K562 (cell line): ENCODE results near the gene PRKCQ. TPM values are rescaled to one million over a fixed set of nuclear protein-coding genes. Genes with fewer than 3 reads are reported as not detected.

Source experiments
- ARID1B ChIP-seq: fragments of 450-650 bp; IDR thresholded peaks from 2 replicates; pipeline ENCODE4 v1.6.1; 2016; ENCODE audit warnings: antibody characterized with exemption, mild to moderate bottlenecking, inconsistent platforms
- ARNT ChIP-seq, 2 experiments: fragments of 450-650 bp; IDR thresholded peaks; 2 replicates each; pipeline ENCODE4 v1.6.1; 2016; ENCODE audit warnings: mild to moderate bottlenecking in 1 of 2
- CTBP1 ChIP-seq: fragments of 450-650 bp; IDR thresholded peaks from 2 replicates; pipeline ENCODE4 v1.6.1; 2016; ENCODE audit warnings: borderline replicate concordance
- ETV5 ChIP-seq: sonication (generic); formaldehyde crosslinking; IDR thresholded peaks from 2 replicates; pipeline ENCODE4 v1.4.0; 2020; ENCODE audit warnings: low read depth, mild to moderate bottlenecking, missing genetic modification reagents
- HDAC1 ChIP-seq, 2 experiments: fragments of 450-650 bp; IDR thresholded peaks; 2 replicates each; pipeline ENCODE4 v1.6.1; 2016 to 2017; ENCODE audit warnings: inconsistent platforms in 1 of 2, mild to moderate bottlenecking in 1 of 2, moderate library complexity in 1 of 2
- JUN ChIP-seq, 2 experiments: sonication (generic) in 1 of 2; formaldehyde crosslinking in 1 of 2; IDR thresholded peaks; 2 replicates each; pipeline versions ENCODE4 v1.6.1 to v1.8.0; 2012 to 2022; ENCODE audit warnings: borderline replicate concordance in 2 of 2, mild to moderate bottlenecking in 2 of 2, improper control_type of control experiment in 1 of 2, low read depth in 1 of 2, low read length in 1 of 2, missing genetic modification reagents in 1 of 2
- NCOA2 ChIP-seq, 2 experiments: fragments of 450-650 bp; IDR thresholded peaks; 2 replicates each; pipeline ENCODE4 v1.6.1; 2018; ENCODE audit warnings: mild to moderate bottlenecking in 2 of 2, moderate library complexity in 1 of 2; ENCODE audit not compliant: partially characterized antibody in 2 of 2
- NELFE ChIP-seq: IDR thresholded peaks from 2 replicates; pipeline ENCODE4 v1.6.1; 2011; ENCODE audit warnings: mild to moderate bottlenecking; ENCODE audit not compliant: insufficient read depth, insufficient read length
- NFYB ChIP-seq: IDR thresholded peaks from 2 replicates; pipeline ENCODE4 v1.6.1; 2011; ENCODE audit warnings: mild to moderate bottlenecking, moderate library complexity; ENCODE audit not compliant: insufficient read length; ENCODE audit errors: extremely low read depth
- NR2C1 ChIP-seq, 2 experiments: fragments of 450-650 bp; IDR thresholded peaks; 2 replicates each; pipeline ENCODE4 v1.6.1; 2017; ENCODE audit warnings: mild to moderate bottlenecking in 2 of 2, antibody characterized with exemption in 1 of 2, inconsistent platforms in 1 of 2, missing compliant biosample characterization in 1 of 2, missing genetic modification characterization in 1 of 2
- PHB2 ChIP-seq: fragments of 450-650 bp; IDR thresholded peaks from 2 replicates; pipeline ENCODE4 v1.6.1; 2017; ENCODE audit warnings: low read depth
- RBM25 ChIP-seq: fragments of 200-400 bp; formaldehyde crosslinking; IDR thresholded peaks from 2 replicates; pipeline ENCODE4 v1.6.1; 2018; ENCODE audit warnings: low read length, low read depth, moderate library complexity; ENCODE audit not compliant: severe bottlenecking
- SMAD4 ChIP-seq: fragments of 250-450 bp; sonication (Bioruptor Pico); conservative IDR thresholded peaks from 2 replicates; pipeline ENCODE4 v1.8.0; 2021; ENCODE audit warnings: inconsistent platforms, mild to moderate bottlenecking, moderate library complexity
- ZNF431 ChIP-seq: sonication (generic); formaldehyde crosslinking; IDR thresholded peaks from 2 replicates; pipeline ENCODE4 v1.8.0; 2022; ENCODE audit warnings: mild to moderate bottlenecking, missing genetic modification reagents
- polyA plus RNA-seq, 8 experiments: library from polyadenylated mRNA; depleted of rRNA in 4 of 8; stranded (reverse) in 5 of 8; unstranded in 3 of 8; fragments of >200 nt; fragmentation: Nextera tagmentation in 2 of 8; fragmentation: Illumina TruSeq in 1 of 8; extraction: Ambion mirVana in 2 of 8; extraction: Trizol in 1 of 8; gene quantifications; 2 replicates each; pipeline versions ENCODE4 v1.2.1 to v1.2.3, GENCODE V29; 2011 to 2014; ENCODE audit warnings: inconsistent platforms in 1 of 8, missing spikeins in 1 of 8
- total RNA-seq, 7 experiments: library from RNA; depleted of rRNA in 6 of 7; stranded (reverse); fragments of >200 nt in 6 of 7; fragmentation: Illumina TruSeq in 2 of 7; extraction: Trizol in 2 of 7; gene quantifications; 2 replicates each; pipeline versions ENCODE4 v1.2.1 to v1.2.3, GENCODE V29; 2011 to 2021; ENCODE audit warnings: low replicate concordance in 1 of 7
- TF ChIP-seq, protein P1 (sequence below): sonication (generic); formaldehyde crosslinking; IDR thresholded peaks from 2 replicates; pipeline ENCODE4 v1.8.1; 2023; ENCODE audit warnings: missing genetic modification reagents, mild to moderate bottlenecking, borderline replicate concordance
- TF ChIP-seq, protein P2 (sequence below): fragments of 450-650 bp; IDR thresholded peaks from 2 replicates; pipeline ENCODE4 v1.6.1; 2017; ENCODE audit warnings: antibody characterized with exemption, mild to moderate bottlenecking

PRKCQ gene
- total and polyA plus RNA-seq, 9 of the 15 experiments (the other 6 are each of a cell fraction or from before 2014, with no cell fraction given): 4.4 to 23.3 (median 14.6) TPM

DNA sequence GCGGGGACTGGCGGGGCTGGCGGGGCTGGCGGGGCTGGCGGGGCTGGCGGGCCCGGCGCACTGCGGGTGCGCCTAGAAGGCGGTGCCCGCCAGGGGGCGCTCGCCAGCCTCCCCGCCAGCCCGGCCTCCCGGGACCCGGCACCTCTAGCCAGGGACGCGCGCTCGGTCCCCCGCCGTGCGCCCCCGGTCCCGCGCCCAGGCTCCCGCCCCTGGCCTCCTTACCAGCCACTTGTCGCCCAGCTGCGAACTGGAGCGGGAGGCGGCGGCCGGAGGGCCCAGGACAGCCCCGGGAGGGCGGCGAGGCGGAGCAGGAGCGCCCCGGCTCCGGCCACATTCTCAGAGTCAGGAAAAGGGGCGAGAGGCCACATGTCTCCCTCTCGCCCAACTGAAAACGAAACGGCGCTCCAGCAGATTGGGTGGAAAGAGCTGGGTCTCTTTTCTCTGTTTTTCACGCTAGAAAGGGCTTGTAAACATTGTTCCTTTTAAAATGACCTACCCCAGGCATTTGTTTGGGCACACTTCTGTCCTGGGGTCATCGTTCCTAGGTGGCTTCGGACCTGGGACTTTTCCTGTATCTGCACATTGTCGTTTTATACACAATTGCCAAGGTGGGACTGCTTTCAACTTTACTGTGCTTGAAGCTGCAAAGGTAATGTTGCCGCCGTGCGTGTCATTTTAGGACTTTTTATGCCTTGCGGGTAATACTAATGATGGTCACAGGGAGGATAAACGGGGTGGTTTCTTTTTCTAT lies 378 bp upstream of the PRKCQ start (continued):
- no peak for TF ChIP-seq PHB2
- TF ChIP-seq, protein P1, sequence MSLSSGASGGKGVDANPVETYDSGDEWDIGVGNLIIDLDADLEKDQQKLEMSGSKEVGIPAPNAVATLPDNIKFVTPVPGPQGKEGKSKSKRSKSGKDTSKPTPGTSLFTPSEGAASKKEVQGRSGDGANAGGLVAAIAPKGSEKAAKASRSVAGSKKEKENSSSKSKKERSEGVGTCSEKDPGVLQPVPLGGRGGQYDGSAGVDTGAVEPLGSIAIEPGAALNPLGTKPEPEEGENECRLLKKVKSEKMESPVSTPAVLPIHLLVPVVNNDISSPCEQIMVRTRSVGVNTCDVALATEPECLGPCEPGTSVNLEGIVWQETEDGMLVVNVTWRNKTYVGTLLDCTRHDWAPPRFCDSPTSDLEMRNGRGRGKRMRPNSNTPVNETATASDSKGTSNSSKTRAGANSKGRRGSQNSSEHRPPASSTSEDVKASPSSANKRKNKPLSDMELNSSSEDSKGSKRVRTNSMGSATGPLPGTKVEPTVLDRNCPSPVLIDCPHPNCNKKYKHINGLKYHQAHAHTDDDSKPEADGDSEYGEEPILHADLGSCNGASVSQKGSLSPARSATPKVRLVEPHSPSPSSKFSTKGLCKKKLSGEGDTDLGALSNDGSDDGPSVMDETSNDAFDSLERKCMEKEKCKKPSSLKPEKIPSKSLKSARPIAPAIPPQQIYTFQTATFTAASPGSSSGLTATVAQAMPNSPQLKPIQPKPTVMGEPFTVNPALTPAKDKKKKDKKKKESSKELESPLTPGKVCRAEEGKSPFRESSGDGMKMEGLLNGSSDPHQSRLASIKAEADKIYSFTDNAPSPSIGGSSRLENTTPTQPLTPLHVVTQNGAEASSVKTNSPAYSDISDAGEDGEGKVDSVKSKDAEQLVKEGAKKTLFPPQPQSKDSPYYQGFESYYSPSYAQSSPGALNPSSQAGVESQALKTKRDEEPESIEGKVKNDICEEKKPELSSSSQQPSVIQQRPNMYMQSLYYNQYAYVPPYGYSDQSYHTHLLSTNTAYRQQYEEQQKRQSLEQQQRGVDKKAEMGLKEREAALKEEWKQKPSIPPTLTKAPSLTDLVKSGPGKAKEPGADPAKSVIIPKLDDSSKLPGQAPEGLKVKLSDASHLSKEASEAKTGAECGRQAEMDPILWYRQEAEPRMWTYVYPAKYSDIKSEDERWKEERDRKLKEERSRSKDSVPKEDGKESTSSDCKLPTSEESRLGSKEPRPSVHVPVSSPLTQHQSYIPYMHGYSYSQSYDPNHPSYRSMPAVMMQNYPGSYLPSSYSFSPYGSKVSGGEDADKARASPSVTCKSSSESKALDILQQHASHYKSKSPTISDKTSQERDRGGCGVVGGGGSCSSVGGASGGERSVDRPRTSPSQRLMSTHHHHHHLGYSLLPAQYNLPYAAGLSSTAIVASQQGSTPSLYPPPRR (CRISPR knock-in tag): no peak
- TF ChIP-seq HDAC1 (IDR thresholded peaks at IDR 0.05): peak in 1 of 2 experiments; percentile 71; a peak in 2 of 4 replicates
- TF ChIP-seq NELFE: no peak
- peak; percentile 74 for TF ChIP-seq SMAD4 (CRISPR knock-in tag)
- TF ChIP-seq NFYB: no peak
- no peak; the same call in 1 of the 2 replicates for TF ChIP-seq JUN (IDR thresholded peaks at IDR 0.05; ENCODE audit: borderline replicate concordance, low read depth, low read length)
- TF ChIP-seq JUN (CRISPR knock-in tag; IDR thresholded peaks at IDR 0.05; ENCODE audit: borderline replicate concordance): 0 out of 2 replicates have a peak, but pooled peaks have one; percentile 52
- TF ChIP-seq, protein P2, sequence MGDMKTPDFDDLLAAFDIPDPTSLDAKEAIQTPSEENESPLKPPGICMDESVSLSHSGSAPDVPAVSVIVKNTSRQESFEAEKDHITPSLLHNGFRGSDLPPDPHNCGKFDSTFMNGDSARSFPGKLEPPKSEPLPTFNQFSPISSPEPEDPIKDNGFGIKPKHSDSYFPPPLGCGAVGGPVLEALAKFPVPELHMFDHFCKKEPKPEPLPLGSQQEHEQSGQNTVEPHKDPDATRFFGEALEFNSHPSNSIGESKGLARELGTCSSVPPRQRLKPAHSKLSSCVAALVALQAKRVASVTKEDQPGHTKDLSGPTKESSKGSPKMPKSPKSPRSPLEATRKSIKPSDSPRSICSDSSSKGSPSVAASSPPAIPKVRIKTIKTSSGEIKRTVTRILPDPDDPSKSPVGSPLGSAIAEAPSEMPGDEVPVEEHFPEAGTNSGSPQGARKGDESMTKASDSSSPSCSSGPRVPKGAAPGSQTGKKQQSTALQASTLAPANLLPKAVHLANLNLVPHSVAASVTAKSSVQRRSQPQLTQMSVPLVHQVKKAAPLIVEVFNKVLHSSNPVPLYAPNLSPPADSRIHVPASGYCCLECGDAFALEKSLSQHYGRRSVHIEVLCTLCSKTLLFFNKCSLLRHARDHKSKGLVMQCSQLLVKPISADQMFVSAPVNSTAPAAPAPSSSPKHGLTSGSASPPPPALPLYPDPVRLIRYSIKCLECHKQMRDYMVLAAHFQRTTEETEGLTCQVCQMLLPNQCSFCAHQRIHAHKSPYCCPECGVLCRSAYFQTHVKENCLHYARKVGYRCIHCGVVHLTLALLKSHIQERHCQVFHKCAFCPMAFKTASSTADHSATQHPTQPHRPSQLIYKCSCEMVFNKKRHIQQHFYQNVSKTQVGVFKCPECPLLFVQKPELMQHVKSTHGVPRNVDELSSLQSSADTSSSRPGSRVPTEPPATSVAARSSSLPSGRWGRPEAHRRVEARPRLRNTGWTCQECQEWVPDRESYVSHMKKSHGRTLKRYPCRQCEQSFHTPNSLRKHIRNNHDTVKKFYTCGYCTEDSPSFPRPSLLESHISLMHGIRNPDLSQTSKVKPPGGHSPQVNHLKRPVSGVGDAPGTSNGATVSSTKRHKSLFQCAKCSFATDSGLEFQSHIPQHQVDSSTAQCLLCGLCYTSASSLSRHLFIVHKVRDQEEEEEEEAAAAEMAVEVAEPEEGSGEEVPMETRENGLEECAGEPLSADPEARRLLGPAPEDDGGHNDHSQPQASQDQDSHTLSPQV: peak; percentile 75
- no peak for TF ChIP-seq NR2C1 (IDR thresholded peaks at IDR 0.05)
- TF ChIP-seq NR2C1 (tag; IDR thresholded peaks at IDR 0.05): no peak
- 0 out of 2 replicates have a peak, but pooled peaks have one; percentile 46 for TF ChIP-seq ZNF431 (CRISPR knock-in tag)
- no peak for TF ChIP-seq ETV5 (CRISPR knock-in tag)
- no peak for TF ChIP-seq NCOA2 (IDR thresholded peaks at IDR 0.05; ENCODE audit: partially characterized antibody in 2 of 2)
- peak; percentile 47 for TF ChIP-seq RBM25
- TF ChIP-seq ARID1B: no peak
- no peak; the same call in 1 of the 2 replicates for TF ChIP-seq CTBP1
- TF ChIP-seq ARNT (IDR thresholded peaks at IDR 0.05): no peak
